ENCODE results near the gene ASPDH.

GRCh38 chr19:50498219-50499056 is 15.3 kb downstream of the ASPDH start:
- no peak for TF ChIP-seq CTCF (optimal IDR thresholded peaks at IDR 0.05 in 1 of 3, IDR thresholded peaks at IDR 0.05 in 1 of 3, conservative IDR thresholded peaks at IDR 0.05 in 1 of 3; ENCODE audit: extremely low read depth in 1 of 3, insufficient read depth in 2 of 3, low read length in 3 of 3)
- TF ChIP-seq EZH2 (IDR thresholded peaks at IDR 0.05; ENCODE audit: low read length): no peak

Data from keratinocyte (primary cell).